Left ventricle myocardium inferior (tissue), 1 donor: ENCODE measurements around the gene CUX1. TPM values are rescaled to one million over a fixed set of nuclear protein-coding genes. Genes with fewer than 3 reads are reported as not detected.

ENCODE experiments used
- DNase-seq: peaks from one replicate; pipeline ENCODE4 v3.0.0-alpha.2; 2020
- H3K27ac ChIP-seq: fragments of 200-600 bp; replicated peaks from 2 replicates; pipeline ENCODE4 v1.8.0; 2021
- H3K27me3 ChIP-seq: fragments of 200-600 bp; 2 replicates; pipeline ENCODE4 v1.8.0; 2021; ENCODE audit warnings: low read depth
- H3K36me3 ChIP-seq: fragments of 200-600 bp; 2 replicates; pipeline ENCODE4 v1.8.0; 2021
- H3K4me1 ChIP-seq: fragments of 200-600 bp; 2 replicates; pipeline ENCODE4 v1.8.0; 2021
- H3K4me3 ChIP-seq: fragments of 200-600 bp; 2 replicates; pipeline ENCODE4 v1.8.0; 2021; ENCODE audit warnings: mild to moderate bottlenecking, moderate library complexity
- H3K9me3 ChIP-seq: fragments of 200-600 bp; replicated peaks from 2 replicates; pipeline ENCODE4 v1.8.0; 2021
- CTCF ChIP-seq: fragments of 200-600 bp; IDR thresholded peaks from 2 replicates; pipeline ENCODE4 v1.8.0; 2021; ENCODE audit warnings: antibody characterized with exemption, mild to moderate bottlenecking, borderline replicate concordance
- intact Hi-C: fragments of 100-400 bp; cut with micrococcal nuclease; formaldehyde crosslinking; loops from one replicate; pipeline ENCODE4 v1.11.0; 2022
- total RNA-seq: library from RNA; stranded (reverse); fragmentation: NEBNext Ultra II Directional; extraction: Animal tissue kit (Norgen Biotek cat#: 25700); gene quantifications from one replicate; pipeline ENCODE4 v1.2.1, GENCODE V29; 2021
- donor health status: DM: no; HTN: yes; CAD: no; lungs with severe emphysema.

The CUX1 gene
- total RNA-seq, 1 donor from 2014 or later: 125 TPM

- Histone ChIP-seq H3K27me3 (peaks cover 19% of the 10 kb centered on the region), H3K4me3 (no peak overlapping the region), H3K36me3 (no peaks in the 10 kb centered on the region), H3K4me1 (peaks cover 24% of the 10 kb centered on the region), H3K9me3 (peaks cover 2% of the 10 kb centered on the region), H3K27ac (no peak overlapping the region)
- no peak for TF ChIP-seq CTCF
- intact Hi-C loops: no loop called here
- no peak for DNase-seq
Observed at GRCh38 chr7:101782896-101783295, 34.5 kb upstream of the CUX1 start.

- Histone ChIP-seq H3K27me3 (peaks cover 14% of the 10 kb centered on the region), H3K4me1 (peaks cover 24% of the 10 kb centered on the region), H3K27ac (no peak overlapping the region), H3K36me3 (no peaks in the 10 kb centered on the region), H3K4me3 (no peak overlapping the region), H3K9me3 (peaks cover 3% of the 10 kb centered on the region)
- intact Hi-C loops: no loop called here
- no peak for TF ChIP-seq CTCF
- DNase-seq: no peak
Observed at GRCh38 chr7:101783381-101784181, 33.8 kb upstream of the CUX1 start.

GRCh38 chr7:101784292-101785127, 32.9 kb upstream of the CUX1 start:
- Histone ChIP-seq H3K27ac (no peak overlapping the region), H3K27me3 (peaks cover 14% of the 10 kb centered on the region), H3K9me3 (peaks cover 3% of the 10 kb centered on the region), H3K4me3 (peak overlapping the region; percentile 34), H3K36me3 (no peaks in the 10 kb centered on the region), H3K4me1 (peaks cover 24% of the 10 kb centered on the region)
- TF ChIP-seq CTCF: no peak
- intact Hi-C loops: no loop called here
- no peak for DNase-seq

GRCh38 chr7:101787864-101788263, 29.6 kb upstream of the CUX1 start:
- Histone ChIP-seq H3K9me3 (peaks cover 3% of the 10 kb centered on the region), H3K27me3 (peaks cover 7% of the 10 kb centered on the region), H3K36me3 (no peaks in the 10 kb centered on the region), H3K4me3 (no peak overlapping the region), H3K4me1 (peaks cover 34% of the 10 kb centered on the region), H3K27ac (no peak overlapping the region)
- no peak for DNase-seq
- TF ChIP-seq CTCF: no peak
- intact Hi-C loops: no loop called here

- Histone ChIP-seq H3K4me1 (peaks cover 29% of the 10 kb centered on the region), H3K9me3 (peaks cover 3% of the 10 kb centered on the region), H3K27ac (no peak overlapping the region), H3K27me3 (peaks cover 7% of the 10 kb centered on the region), H3K36me3 (no peaks in the 10 kb centered on the region), H3K4me3 (no peak overlapping the region)
- TF ChIP-seq CTCF: no peak
- intact Hi-C loops: no loop called here
- no peak for DNase-seq
Observed at GRCh38 chr7:101788517-101788916, 28.9 kb upstream of the CUX1 start.
